HG03139 (cell line): Measurements from ENCODE around the gene NF1.
"Not testable (repeated sequence)": the region's sequence is repeated elsewhere in the genome, so short reads cannot be mapped to it uniquely, and the experiment has no call there.

Source experiments
- ATAC-seq: cut with Tn5 transposase; IDR thresholded peaks from one replicate; pipeline ENCODE4 v1.9.1; 2021; ENCODE audit not compliant: unreplicated experiment

NF1 gene

GRCh38 chr17:31130286-31131224 is 35.8 kb downstream of the NF1 start:
- no peak for ATAC-seq

DNA sequence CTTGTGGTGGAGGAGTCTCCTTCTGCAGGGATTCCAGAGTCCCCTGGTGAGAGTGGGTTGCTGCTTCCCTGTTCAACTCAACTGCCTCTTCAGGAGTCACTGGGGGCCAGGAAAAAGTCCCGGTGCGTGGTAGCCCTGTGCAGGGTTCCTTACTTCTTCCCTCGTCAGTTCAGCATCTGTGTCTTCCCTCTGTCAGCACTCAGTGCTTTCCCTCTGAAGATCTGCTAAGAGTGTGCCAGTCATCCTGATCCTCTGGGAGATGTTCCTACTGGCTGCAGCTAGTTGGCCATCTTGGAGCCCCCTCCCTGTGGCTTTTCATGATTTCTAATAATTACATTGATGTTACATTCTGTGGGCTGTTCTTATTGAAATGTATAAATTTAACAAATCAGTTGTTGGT is 36.5 kb downstream of the NF1 start:
- ATAC-seq = no peak

DNA sequence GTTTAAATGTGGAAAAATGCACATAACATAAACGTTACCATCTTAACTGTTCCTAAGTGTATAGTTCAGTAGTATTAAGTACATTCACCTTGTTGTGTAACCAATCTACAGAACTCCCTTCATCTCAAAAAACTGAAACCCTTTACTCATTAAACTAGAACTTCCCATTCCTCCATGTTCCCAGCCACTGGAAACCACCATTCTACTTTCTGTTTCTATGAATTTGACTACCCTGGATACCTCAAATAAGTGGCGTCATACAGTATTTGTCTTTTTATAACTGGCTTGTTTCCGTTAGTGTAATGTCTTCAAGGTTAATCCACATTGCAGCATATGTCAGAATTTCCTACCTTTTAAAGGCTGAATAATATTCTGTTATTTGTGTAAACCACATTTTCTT is 38.2 kb downstream of the NF1 start:
- ATAC-seq = no peak

GRCh38 chr17:31134576-31134975 is 39.8 kb downstream of the NF1 start:
- no peak for ATAC-seq

- no peak for ATAC-seq
Measured at GRCh38 chr17:31136319-31136718, 41.5 kb downstream of the NF1 start.

- ATAC-seq = no peak
Measured at GRCh38 chr17:31140111-31140510, 45.3 kb downstream of the NF1 start.

- ATAC-seq = no peak
Measured at GRCh38 chr17:31144428-31144827, 49.7 kb downstream of the NF1 start.

- ATAC-seq = no peak
Measured at GRCh38 chr17:31144836-31145235, 50.1 kb downstream of the NF1 start.

DNA sequence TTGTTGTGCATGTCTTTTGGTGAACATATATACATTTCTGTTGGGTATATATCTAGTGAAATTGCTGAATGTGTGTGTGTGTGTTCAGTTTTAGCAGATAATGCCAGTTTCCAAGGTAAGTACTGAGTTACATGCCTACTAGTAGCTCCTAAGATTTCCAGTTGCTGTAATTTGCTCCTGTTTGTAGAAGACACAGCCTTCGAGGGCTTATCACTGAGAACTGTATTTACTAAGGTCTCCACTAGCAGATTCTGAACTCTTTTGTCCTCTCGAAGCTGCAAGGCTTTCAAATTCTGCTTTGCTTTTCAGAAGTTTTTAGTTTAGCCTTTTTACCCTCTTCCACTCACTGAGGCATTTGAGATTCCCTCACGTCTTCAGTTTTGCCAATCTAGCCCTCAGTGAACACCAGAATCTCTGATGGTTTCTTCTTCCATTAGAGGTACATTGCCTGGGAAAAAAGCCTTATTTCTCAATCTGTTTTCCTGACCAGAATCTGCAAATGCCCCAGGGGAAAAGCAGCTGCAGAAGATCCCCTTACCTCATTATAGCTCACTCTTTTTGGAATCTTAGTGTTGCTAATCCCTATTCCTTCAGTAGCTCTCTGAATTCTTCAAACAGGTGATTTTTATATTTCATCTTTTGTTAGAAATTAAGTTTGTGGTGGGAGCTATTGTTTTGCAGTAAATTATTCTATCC is 52.9 kb downstream of the NF1 start:
- no peak for ATAC-seq

GRCh38 chr17:31148205-31148604 is 53.4 kb downstream of the NF1 start:
- ATAC-seq = no peak

DNA sequence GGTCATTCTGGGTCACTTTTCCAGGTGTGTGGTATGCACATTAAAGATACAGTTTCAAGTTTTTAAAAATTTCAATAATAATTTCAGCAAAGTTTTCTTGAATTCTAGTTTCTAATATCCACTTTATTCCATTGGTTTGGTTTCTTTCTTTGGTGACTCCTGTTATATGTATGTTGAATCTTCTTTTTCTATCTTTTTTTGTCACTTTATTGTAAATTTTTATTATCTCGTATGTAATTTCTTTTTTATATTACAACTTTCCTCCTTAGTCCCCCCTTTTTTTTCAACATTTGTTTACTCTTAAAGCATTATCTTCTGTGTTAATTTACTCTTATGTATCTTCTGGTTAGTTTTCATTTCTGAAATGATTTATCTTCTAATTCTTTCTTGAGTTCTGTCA is 57.5 kb downstream of the NF1 start:
- ATAC-seq = no peak

DNA sequence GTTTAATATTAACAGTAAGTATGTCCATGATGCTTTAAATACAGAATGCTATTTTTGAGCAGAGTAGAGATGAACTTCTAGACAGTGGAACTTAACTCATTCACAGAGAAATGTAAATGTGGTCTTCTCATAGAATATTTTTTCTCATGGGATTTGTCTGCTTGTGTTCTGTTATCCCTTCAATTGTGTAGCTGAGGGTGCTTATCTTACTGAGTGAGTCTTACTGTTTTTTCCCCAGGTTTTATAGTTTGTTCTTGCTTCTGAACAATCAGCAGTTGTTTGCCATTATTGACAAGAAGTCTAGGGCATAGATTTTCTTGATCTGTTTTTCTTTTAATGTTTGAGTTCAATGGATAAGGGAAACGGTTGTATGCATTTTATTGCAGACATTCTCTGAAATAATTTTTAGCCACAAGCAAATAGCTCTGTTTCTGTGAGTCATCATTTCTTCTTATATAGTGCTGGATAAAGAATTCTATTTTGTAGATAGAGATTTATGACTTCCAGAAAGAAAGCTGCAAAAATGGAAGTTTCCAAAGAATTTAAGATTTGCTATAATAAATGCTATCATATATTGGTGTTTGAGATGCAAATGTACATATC is 60.5 kb downstream of the NF1 start:
- ATAC-seq = no peak

DNA sequence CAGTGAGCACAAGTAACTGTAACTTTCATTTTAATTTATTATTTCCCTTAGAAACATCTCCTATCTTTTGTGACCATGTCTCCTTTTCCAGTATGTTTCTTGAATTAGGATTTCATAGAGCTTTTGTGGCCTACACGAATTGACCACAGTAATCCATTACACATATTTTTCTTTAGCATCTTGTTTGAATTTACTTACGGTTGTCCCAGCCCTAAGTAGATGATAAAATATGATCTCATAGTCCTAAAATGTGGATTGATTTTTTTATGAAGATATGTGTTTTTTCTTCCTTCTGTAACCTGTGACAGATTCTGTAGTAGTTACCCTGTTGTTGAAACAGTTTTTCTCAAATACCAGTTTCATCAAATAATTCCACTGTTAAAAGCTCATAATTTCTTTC is 61.5 kb downstream of the NF1 start:
- no peak for ATAC-seq

DNA sequence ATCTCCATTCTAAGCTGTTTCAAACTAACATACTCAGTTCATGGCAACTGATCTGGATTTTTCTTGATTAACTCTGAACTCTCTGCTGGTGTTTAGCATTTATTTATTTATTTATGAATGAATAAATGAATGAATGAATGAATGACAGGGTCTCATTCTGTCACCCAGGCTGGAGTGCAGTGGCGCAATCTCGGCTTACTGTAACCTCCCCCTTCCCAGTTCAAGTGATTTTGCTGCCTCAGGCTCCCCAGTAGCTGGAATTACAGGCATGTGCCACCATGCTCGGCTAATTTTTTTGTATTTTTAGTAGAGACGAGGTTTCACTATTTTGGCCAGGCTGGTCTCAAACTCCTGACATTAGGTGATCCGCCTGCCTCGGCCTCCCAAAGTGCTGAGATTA is 62.1 kb downstream of the NF1 start:
- ATAC-seq = not testable (repeated sequence)

DNA sequence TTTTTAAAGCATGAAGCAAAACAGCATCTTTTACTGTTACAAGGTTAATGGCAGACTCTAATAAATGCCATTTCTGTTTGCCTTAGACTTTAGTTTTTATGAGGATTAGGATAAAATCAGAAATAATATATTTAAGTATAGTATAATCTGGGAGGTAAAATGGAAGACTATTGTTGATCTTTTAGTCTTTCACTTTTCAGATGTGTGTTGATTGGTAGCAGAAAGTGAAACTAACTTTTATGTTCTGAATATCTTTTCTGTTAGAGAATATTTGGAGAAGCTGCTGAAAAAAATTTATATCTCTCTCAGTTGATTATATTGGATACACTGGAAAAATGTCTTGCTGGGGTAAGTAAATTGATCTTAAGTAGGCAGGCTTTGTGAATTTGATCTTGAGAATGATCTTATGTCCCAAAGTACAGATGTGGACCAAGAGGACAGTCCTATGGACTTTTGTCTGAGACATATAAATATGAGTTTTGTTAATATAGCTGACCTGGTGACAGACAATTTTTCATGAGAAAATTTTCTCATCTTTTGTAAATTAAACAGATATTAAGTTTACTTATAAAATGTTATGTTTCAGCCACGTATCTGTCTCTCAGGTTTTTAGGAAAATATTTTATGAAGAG is 64.1 kb downstream of the NF1 start:
- no peak for ATAC-seq

- no peak for ATAC-seq
Measured at GRCh38 chr17:31163091-31163781, 68.5 kb downstream of the NF1 start.

DNA sequence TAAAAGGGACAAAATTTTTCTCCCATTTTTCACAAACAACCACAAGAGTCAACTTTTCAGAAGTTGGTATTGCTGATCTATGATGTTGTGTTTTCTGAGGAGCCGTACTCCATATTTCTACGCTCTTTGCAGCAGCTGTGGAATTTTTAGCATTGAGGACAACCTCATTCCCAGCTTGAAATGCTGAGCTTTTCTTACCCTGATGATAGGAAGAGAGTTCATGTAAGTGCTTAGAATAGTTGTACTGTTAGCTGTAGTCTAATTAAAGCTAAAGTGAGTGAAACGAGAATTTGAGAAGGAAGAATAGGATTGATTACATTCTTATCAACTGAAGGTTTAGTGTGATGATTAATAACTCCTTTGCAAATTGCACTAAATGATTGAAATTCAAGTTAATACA is 72.3 kb downstream of the NF1 start:
- no peak for ATAC-seq

GRCh38 chr17:31171701-31172100 is 76.9 kb downstream of the NF1 start:
- ATAC-seq = no peak

DNA sequence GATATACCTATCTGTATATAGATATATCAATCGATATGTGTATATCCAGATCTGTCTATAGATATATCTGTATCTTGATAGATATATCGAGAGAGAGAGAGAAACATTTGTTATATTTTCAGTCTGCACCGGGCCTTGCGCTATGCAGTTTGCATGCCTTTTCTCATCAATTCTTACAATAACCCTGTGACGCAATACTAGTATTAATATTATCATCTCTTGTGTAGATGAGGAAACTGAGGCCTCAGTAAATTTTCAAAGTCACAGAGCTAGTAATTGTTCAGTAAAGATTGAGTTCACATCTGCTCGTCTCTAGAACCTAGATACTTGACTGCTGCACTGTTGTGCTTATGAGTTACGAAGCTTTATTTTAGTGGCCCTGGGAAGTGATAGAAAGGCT is 77.6 kb downstream of the NF1 start:
- ATAC-seq = no peak

- no peak for ATAC-seq
Measured at GRCh38 chr17:31174215-31174614, 79.4 kb downstream of the NF1 start.

DNA sequence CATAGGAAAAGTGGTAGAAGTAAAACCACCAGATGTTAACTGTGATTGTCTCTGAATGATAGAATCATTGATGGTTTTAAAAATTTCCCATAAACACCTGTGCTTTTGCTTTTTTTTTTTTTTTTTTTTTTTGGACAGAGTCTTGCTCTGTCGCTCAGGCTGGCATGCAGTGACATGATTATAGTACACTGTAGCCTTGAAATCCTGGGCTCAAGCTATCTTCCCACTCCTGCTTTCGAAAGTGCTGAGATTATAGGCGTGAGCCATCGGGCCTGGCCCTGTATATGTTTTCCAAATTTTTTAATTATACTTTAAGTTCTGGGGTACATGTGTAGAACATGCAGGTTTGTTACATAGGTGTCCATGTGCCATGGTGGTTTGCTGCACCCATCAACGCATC is 80.5 kb downstream of the NF1 start:
- ATAC-seq = no peak
